Transverse colon (tissue), 4 donors: Measurements from ENCODE around the gene UVRAG.

Experiments
- EP300 ChIP-seq: sonication (generic); formaldehyde crosslinking; IDR thresholded peaks from one replicate; pipeline ENCODE4 v1.6.1; 2017; ENCODE audit warnings: antibody characterized with exemption, low read depth
- POLR2A ChIP-seq: fragments of 450-650 bp; IDR thresholded peaks from one replicate; pipeline ENCODE4 v1.6.1; 2016; ENCODE audit warnings: antibody characterized with exemption, mild to moderate bottlenecking, moderate library complexity
- POLR2AphosphoS5 ChIP-seq, 3 donors: sonication (generic); formaldehyde crosslinking; IDR thresholded peaks; one replicate each; pipeline ENCODE4 v1.6.1; 2016; ENCODE audit warnings: antibody characterized with exemption in 3 of 3
- TF ChIP-seq, protein P1 (sequence below), 5 experiments: fragments of 200-600 bp in 3 of 5; fragments of 450-650 bp in 2 of 5; sonication (generic) in 3 of 5; IDR thresholded peaks; 1 replicate in 2 of 5; 2 replicates in 3 of 5; pipeline ENCODE4 v1.5.1; 2016 to 2017; ENCODE audit warnings: antibody characterized with exemption in 5 of 5, inconsistent platforms in 3 of 5, mild to moderate bottlenecking in 2 of 5, moderate library complexity in 1 of 5

GRCh38 chr11:76008474-76008873 lies 193.5 kb downstream of the UVRAG start:
- TF ChIP-seq POLR2A (no peak), POLR2AphosphoS5 (IDR thresholded peaks at IDR 0.05) (no peak), EP300 (no peak)
- TF ChIP-seq, protein P1, sequence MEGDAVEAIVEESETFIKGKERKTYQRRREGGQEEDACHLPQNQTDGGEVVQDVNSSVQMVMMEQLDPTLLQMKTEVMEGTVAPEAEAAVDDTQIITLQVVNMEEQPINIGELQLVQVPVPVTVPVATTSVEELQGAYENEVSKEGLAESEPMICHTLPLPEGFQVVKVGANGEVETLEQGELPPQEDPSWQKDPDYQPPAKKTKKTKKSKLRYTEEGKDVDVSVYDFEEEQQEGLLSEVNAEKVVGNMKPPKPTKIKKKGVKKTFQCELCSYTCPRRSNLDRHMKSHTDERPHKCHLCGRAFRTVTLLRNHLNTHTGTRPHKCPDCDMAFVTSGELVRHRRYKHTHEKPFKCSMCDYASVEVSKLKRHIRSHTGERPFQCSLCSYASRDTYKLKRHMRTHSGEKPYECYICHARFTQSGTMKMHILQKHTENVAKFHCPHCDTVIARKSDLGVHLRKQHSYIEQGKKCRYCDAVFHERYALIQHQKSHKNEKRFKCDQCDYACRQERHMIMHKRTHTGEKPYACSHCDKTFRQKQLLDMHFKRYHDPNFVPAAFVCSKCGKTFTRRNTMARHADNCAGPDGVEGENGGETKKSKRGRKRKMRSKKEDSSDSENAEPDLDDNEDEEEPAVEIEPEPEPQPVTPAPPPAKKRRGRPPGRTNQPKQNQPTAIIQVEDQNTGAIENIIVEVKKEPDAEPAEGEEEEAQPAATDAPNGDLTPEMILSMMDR (IDR thresholded peaks at IDR 0.05) = no peak
